Measurements from ENCODE around the gene HOXD11.

Gene HOXD11

DNA sequence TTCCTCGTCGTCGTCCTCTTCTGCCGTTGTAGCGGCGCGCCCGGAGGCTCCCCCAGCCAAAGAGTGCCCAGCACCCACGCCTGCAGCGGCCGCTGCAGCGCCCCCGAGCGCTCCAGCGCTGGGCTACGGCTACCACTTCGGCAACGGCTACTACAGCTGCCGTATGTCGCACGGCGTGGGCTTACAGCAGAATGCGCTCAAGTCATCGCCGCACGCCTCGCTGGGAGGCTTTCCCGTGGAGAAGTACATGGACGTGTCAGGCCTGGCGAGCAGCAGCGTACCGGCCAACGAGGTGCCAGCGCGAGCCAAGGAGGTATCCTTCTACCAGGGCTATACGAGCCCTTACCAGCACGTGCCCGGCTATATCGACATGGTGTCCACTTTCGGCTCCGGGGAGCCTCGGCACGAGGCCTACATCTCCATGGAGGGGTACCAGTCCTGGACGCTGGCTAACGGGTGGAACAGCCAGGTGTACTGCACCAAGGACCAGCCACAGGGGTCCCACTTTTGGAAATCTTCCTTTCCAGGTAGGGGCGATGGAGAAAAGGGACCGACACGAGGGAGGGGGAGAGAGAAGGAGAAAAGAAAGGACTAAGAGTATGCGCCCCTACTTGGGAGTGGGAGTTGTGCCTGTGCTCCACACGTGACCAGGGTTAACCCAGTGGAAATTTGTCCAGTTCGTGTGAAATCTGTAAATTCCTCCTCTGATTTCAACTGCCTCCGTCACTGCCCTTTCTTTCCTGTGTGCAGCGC is 13.8 kb upstream of the HOXD11 start:
- TF ChIP-seq, protein P1, sequence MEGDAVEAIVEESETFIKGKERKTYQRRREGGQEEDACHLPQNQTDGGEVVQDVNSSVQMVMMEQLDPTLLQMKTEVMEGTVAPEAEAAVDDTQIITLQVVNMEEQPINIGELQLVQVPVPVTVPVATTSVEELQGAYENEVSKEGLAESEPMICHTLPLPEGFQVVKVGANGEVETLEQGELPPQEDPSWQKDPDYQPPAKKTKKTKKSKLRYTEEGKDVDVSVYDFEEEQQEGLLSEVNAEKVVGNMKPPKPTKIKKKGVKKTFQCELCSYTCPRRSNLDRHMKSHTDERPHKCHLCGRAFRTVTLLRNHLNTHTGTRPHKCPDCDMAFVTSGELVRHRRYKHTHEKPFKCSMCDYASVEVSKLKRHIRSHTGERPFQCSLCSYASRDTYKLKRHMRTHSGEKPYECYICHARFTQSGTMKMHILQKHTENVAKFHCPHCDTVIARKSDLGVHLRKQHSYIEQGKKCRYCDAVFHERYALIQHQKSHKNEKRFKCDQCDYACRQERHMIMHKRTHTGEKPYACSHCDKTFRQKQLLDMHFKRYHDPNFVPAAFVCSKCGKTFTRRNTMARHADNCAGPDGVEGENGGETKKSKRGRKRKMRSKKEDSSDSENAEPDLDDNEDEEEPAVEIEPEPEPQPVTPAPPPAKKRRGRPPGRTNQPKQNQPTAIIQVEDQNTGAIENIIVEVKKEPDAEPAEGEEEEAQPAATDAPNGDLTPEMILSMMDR (IDR thresholded peaks at IDR 0.05; ENCODE audit: low read depth, low read length, missing control alignments) = no peak
- DNase-seq (ENCODE audit: low read depth) = no peak
- in situ Hi-C loops (cut with HindIII; ENCODE audit: low sequenced_read_pairs) = loop anchor here (5.0 to 25.0 kb wide), 2 partner anchors 721 to 1181 kb away; no protein-coding TSS in a partner anchor
- no peak overlapping the region for H3K4me3 ChIP-seq (ENCODE audit: low read depth, low read length)

DNA sequence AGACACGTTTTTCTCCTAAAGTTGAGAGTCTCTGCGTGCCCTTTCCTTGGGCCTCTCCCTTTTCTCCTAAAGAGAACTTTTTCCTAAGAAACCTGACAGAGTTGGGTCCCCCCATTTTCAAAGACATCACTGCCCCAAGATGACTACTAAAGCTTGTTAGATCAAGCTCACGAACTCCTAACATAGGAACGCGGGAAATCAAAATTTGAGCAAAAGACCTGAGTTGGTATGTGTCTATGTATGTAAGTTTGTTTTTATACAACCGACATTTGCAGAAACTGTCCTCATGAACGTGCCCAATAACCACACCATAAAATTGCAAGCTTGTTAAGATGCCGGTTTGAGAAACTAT is 13.2 kb upstream of the HOXD11 start:
- no peak overlapping the region for H3K4me3 ChIP-seq (ENCODE audit: low read depth, low read length)
- no peak for DNase-seq (ENCODE audit: low read depth)
- in situ Hi-C loops (cut with HindIII; ENCODE audit: low sequenced_read_pairs) = loop anchor here (5.0 to 25.0 kb wide), 2 partner anchors 722 to 1182 kb away; no protein-coding TSS in a partner anchor
- TF ChIP-seq, protein P1 (IDR thresholded peaks at IDR 0.05; ENCODE audit: low read depth, low read length, missing control alignments) = no peak

DNA sequence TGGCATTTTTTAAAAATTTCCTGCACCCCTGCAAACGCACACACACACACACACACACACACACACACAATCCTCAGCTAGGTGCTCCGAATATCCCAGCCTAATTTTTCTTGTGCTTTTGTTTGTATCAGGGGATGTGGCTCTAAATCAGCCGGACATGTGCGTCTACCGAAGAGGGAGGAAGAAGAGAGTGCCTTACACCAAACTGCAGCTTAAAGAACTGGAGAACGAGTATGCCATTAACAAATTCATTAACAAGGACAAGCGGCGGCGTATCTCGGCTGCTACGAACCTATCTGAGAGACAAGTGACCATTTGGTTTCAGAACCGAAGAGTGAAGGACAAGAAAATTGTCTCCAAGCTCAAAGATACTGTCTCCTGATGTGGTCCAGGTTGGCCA is 12.7 kb upstream of the HOXD11 start:
- in situ Hi-C loops (cut with HindIII; ENCODE audit: low sequenced_read_pairs) = loop anchor here (5.0 to 25.0 kb wide), 2 partner anchors 722 to 1182 kb away; no protein-coding TSS in a partner anchor
- no peak for DNase-seq (ENCODE audit: low read depth)
- no peak overlapping the region for H3K4me3 ChIP-seq (ENCODE audit: low read depth, low read length)
- TF ChIP-seq, protein P1 (IDR thresholded peaks at IDR 0.05; ENCODE audit: low read depth, low read length, missing control alignments) = no peak

DNA sequence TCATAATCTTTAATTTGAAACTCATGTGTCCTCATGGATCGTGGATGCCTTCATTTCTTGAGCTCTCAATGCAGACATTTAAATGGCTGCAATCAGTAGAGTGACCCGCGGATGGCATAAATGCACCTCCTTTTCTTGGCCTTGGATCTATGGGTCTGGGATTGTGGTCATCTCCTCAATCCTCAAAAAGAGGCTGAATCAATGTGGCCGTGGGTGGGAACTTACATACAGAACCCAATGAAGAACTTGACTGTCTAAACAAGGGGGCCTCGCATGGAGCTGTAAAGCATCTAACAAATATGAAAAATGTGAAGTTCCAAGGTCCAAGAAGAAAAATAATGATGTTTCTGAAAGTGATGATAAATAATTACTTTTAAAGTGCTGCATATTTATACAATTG is 11.7 kb upstream of the HOXD11 start:
- no peak for DNase-seq (ENCODE audit: low read depth)
- no peak overlapping the region for H3K4me3 ChIP-seq (ENCODE audit: low read depth, low read length)
- in situ Hi-C loops (cut with HindIII; ENCODE audit: low sequenced_read_pairs) = loop anchor here (25.0 kb wide), 1 partner anchor 1183 kb away; no protein-coding TSS in a partner anchor
- TF ChIP-seq, protein P1 (IDR thresholded peaks at IDR 0.05; ENCODE audit: low read depth, low read length, missing control alignments) = no peak

DNA sequence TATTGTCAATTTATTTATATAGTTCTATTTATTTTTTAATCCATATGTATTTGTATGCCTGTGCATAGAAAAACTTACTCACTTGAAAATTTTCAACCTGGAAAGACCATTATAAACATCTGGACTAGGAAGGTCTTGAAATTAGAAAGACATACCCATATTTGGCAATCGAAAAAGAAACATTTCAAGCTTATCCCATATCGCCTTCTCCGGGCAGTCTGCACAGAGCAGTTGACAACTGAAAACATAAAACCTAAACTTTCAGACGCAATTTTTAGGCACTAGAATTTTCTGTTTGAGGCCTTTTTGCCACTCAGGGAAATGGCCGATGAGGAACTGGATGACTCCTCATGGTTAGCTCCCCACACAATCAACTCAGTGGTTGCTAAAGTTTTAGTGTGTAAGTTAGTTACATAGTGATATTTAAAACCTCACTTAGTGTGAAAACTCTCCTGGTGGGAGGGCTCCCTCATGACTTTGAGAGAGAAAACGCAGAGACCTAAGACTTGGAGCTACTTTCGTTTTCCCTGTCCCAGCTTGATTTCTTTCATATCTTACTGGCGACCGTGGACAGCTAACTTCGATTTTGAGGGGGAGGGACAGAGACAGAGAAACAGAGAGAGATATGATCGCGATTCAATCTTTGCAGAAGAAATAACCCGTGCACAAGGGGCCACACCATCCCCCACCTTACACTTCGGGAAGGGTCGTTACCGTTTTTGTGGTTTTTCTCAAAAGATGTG is 10.7 kb upstream of the HOXD11 start:
- TF ChIP-seq, protein P1 (IDR thresholded peaks at IDR 0.05; ENCODE audit: low read depth, low read length, missing control alignments) = no peak
- in situ Hi-C loops (cut with HindIII; ENCODE audit: low sequenced_read_pairs) = loop anchor here (25.0 kb wide), 1 partner anchor 1184 kb away; no protein-coding TSS in a partner anchor
- H3K4me3 ChIP-seq (ENCODE audit: low read depth, low read length) = peak overlapping the region; percentile 16
- DNase-seq (ENCODE audit: low read depth) = no peak

DNA sequence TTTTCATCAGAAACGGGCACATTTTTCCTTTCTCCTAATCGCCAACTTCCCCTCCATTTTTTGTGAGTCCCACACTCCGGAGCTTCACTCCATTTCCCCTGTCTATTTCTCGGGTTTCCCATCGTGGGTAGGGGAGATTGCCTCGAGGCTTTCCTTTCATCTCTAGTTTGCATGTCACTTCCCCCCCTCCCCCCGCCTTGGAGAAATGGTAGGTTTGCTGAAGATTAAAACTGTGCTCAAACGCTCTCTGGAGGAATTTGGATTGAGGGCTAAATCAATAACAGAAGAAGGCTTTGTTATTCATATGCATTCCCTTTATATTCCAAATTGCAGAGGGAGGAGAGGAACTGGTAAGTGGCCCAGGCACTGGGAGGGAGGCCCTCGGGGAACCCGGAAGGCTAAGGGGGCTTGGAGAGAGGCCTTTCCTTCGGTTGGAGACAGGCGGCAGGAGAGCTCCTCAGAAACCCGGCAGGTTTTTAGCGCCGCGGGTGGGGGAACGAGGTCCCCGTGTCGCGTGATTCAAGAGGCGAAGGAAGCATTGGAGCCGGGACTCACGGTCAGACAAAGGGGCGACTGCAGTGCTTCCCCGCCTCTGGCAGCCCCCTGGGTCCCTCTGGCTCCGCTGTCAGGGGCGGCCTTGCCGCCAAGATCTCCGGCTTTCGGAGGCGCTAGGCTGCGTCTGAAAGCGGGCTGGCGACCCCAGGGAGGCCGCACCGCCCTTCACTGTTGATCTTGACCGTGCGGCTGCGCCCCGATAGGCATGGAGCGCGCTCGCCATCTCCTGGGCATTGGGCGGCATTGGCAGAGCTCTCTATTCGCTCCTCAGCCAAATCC is 9.9 kb upstream of the HOXD11 start:
- TF ChIP-seq, protein P1 (IDR thresholded peaks at IDR 0.05; ENCODE audit: low read depth, low read length, missing control alignments) = peak; percentile 81
- DNase-seq (ENCODE audit: low read depth) = peak; percentile 27
- peak overlapping the region; percentile 17 for H3K4me3 ChIP-seq (ENCODE audit: low read depth, low read length)
- in situ Hi-C loops (cut with HindIII; ENCODE audit: low sequenced_read_pairs) = loop anchor here (25.0 kb wide), 1 partner anchor 1185 kb away; no protein-coding TSS in a partner anchor

Measured in astrocyte of the cerebellum (primary cell).